GM19438 (cell line): Measurements from ENCODE around the gene PTBP3.
"Not testable (repeated sequence)": the region's sequence is repeated elsewhere in the genome, so short reads cannot be mapped to it uniquely, and the experiment has no call there.

Source experiments
- ATAC-seq: cut with Tn5 transposase; IDR thresholded peaks from one replicate; pipeline ENCODE4 v1.9.1; 2021; ENCODE audit warnings: low read depth; ENCODE audit not compliant: unreplicated experiment

The PTBP3 gene

DNA sequence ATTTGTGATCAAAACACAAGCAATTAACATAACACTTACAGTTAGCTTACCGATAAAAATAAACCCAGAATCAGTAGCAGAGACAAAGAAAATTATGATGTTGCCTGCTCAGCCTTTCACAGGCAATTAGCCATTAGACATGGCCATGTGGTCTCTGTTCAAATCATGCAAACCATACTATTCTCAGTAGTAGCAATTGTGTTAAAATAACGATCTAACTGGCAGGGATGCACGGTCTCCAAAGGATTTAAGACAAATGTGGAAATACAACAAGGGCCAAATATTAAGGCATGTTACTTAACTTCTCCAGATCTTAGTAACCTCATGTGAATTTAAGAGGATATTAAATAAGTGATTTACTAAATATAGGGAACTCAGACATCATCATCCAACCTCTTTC, 59.5 kb downstream of the PTBP3 start:
- ATAC-seq, result no peak

DNA sequence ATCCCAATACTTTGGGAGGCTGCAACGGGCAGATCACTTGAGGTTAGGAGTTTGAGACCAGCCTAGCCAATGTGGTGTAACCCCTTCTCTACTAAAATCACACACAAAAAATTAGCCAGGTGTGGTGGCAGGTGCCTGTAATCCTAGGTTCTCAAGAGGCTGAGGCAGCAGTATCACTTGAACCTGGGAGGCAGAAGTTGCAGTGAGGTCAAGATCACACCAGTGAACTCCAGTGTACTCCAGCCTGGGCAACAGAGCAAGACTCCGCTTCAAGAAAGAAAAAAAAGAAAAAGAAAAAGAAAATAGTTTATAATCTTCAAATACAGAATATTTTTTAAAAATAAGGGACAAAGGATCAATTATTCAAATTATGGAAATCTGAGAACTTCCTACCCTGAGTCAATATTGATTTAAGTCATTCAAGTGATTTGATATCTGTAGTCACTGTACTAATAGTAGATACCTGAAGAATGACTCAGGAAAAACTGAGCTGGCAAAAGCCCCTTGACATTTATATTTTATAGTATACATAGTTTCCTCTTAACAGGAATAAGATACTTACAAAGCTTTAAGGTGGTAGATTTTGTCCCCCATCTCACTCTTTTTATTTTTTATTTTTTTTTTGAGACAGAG, 61.8 kb downstream of the PTBP3 start:
- ATAC-seq, result no peak

DNA sequence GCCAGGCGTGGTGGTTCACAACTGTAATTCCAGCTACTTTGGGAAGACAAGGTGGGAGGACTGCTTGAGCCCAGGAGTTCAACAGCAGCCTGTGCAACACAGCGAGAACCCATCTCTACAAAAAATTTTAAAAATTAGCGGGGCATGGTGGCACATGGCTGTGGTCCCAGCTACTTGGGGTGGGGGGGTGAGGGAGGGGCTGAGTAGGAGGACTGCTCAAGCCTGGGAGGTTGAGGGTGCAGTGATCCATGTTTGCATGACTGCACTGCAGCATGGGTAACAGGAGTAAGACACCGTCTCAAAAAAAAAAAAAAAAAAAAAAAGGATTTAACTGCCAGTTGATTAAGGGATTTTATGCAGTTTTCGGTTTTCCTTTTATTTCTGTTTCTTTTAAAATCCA, 65.0 kb downstream of the PTBP3 start:
- no peak for ATAC-seq

DNA sequence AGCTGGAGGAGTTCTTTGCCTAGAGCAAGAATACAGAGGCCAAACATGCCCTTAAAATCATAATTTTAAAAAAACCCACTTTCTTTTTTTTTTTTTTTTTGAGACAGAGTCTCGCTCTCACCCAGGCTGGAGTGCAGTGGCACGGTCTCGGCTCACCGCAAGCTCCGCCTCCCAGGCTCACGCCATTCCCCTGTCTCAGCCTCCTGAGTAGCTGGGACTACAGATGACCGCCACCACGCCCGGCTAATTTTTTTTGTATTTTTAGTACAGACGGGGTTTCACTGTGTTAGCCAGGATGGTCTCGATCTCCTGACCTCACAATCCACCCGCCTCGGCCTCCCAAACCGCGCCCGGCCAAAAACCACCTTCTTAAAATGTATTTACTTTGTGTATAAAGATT, 66.3 kb downstream of the PTBP3 start:
- ATAC-seq, result not testable (repeated sequence)

DNA sequence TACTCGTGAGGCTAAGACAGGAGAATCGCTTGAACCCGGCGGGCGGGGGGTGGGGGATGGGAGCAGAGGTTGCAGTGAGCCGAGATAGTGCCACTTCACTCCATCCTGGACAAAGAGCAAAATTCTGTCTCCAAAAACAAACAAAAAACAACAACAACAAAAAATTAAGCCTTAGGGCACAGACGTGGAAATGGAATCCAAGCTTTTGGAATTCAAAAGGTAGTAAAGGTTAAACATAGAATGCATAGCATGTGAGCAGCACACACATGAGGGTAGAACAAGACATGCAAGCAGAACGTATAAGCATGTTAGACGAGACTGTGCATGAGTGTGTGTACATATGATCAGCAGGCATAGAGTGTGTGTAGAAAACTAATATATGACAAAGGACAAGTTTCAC, 68.0 kb downstream of the PTBP3 start:
- ATAC-seq, result no peak

DNA sequence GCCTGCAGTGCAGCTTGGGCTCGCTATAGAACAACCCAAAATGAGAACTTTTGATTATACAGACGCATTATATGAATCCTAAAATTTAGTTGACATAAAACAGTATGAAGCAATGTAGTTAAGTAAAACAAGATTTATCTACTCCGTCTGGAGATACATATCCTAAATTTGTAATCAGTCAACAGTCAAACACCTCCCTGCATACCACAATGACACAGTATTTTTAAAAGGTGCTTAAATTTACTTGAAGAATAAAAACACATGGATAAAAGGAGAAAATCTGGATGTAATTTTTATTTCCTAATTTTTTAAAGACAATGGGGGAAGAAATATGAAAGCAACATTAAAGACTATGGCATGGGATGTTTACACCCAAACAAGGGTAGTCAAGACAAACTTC, 70.8 kb downstream of the PTBP3 start:
- ATAC-seq, result no peak

DNA sequence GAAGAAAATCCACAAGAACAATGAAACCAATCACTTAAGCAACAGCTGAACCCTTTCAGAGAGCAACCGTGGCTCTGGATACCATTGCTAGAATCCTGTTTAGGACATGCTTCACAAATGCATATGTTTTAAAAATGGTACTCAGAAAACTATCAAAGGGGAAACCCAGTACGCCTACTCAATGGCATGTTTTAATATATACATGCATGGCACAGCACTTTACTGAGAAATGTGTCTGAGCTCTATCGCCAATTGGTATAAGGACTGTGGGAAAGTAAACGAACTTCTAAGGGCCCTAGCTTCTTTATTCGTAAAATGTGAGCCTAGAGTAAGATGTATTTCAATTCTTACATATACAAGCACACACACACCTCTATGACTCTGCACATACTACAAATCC, 72.3 kb downstream of the PTBP3 start:
- no peak for ATAC-seq

DNA sequence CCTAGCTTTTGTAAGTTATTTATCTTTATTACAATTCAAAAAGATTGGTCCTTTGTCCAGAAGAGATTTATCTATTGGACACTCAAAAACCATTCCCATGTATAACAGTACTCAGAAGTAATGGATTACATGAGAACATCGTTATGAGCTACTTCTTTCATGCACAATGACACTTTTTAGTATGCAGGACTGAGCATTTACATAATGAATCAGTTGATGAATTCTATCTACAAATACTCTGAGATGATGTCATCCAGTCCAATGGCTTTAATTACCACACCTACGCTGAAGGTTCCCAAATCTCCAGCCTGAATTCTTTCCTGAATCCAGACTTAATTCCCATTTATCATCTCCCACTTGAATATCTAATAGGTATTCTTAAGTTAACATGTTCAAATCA, 75.3 kb downstream of the PTBP3 start:
- no peak for ATAC-seq

DNA sequence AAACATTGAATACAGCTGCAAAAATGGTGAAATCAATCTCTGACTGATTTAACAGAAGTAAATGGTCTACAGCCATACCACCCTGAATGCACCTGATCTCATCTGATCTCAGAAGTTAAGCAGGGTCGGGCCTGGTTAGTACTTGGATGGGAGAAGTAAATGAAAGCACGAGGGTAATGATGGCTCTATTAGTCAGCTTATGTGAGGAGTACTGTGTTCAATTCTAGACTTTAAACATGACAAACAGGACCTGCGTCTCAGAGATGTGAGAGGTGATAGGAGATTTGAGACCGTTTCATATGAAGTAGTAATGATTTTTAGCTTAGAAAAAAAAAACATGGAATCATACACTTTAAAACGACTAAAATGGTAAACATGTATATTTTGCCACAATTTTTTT, 81.2 kb downstream of the PTBP3 start:
- no peak for ATAC-seq

DNA sequence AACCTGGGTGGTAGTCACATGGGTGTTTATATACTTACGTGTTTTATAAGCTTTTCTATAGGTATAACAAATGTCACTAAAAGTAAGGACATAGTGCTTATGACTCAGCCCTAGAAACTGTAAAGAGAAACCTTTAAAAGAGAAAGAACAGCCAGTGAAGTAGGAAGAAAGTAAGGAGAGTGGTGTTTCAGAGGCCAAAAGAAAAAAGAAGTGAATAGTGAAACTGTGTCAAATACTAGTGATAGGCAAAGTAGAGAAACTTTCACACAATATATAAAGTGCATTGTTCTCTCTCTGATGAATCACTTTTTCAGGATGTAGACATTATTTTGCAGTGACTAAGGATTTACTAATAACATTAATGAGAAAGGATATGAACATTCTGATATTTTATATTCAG, 84.1 kb downstream of the PTBP3 start:
- ATAC-seq, result peak; percentile 76

DNA sequence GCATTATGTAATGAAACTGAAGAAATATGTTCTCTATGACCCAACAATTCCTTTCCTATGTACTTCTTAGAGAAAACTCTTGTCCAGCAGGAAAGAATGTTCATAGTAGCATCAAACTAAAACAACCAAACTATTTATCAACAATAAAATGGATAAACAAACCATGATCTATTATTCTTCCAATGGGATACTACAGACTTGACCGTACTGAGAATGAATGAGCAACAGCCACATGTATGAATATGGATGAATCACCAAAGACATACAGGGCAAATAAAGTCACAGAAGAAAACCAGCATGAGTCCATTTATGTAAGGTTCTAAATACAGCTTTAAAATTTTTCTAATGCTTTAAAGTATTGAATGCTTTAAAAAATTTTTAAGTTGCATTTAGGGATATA, 84.7 kb downstream of the PTBP3 start:
- ATAC-seq, result no peak

DNA sequence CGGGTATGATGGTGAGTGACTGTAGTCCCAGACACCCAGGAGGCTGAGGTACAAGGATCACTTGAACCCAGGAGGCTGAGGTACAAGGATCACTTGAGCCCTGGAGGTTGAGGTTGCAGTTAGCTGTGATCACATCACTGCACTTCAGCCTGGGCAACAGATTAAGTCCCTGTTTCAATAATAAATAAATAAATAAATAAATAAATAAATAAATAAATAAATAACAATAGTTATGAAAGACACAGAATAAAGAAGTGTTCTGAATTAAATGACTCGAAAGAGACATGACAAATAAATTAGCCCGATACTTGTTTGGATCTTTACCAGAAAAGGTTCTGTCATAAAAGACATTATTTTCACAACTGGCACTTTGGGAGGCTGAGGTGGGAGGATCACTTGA, 86.3 kb downstream of the PTBP3 start:
- ATAC-seq, result no peak

DNA sequence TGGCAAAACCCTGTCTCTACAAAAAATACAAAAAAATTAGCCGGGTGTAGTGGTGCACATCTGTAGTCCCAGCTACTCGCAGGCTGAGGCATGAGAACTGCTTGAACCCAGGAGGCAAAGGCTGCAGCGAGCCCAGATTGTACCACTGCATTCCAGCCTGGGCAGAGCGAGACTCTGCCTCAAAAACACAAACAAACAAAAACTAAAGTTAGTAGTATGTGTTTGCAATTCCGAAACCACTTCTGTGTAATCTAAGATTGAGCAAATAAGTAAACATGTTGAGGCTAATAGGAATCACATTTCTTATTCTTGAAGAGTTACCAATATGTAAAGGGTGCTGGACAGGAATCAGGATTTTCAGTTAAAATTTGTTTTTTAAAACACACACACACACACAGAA, 88.3 kb downstream of the PTBP3 start:
- no peak for ATAC-seq

DNA sequence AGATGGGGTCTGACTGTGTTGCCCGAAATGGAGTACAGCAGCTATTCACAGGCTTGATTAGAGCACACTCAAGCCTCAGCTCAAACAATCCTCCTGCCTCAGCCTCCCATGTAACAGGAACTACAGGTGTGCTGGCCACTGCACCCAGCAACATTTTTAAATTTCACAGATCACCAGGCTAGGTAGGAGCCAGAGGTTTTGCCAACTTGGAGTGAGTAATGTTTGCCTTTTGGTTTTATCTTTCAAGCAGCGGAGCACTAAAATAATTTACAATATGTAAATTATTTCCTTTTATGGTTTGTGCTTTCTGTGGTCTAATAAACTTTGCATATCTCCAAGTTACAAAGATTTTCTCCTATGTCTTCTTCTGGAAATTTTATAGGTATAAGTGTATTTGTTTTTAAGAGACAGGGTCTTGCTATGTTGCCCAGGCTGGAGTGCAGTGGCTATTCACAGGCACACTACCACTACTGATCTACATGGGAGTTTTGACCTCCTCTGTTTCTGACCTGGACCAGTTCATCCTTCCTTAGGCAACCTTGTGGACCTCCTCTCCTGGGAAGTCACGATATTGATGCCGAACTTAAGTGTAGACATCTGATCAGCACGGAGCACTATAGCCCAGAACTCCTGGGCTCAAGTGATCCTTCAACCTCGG, 91.1 kb downstream of the PTBP3 start:
- no peak for ATAC-seq

DNA sequence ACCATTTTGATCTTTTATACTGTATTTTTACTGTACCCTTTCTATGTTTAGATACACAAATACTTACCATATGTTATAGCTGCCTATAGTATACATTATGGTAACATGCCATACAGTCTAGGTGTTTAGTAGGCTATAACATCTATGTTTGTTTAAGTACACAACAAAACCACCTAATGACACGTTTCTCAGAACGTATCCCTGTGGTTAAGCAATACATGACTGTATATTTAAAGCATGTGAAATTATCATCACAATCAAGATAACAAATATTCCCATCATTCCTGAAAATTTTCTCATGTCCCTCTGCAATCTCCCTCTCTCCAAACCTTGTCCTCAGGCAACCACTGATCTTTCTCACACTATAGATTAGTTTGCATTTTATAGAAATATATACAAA, 91.9 kb downstream of the PTBP3 start:
- no peak for ATAC-seq

DNA sequence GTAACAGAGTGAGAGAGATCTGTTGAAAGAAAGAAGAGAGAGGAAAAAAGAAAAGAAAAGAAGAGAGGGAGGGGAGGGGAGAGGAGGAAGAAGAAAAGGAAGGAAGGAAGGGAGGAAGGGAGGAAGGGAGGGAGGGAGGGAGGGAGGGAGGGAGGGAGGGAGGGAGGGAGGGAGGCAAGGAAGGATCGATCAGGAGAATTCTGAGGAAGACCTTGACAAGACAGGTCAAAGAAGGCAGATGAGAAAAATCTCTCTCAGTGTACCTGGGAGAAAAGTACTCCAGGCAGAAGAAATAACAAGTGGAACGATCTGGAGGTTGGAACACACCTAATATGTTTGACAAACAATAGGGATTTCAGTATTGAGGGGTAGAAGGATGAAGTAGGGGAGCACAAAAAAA, 93.7 kb downstream of the PTBP3 start:
- ATAC-seq, result no peak

DNA sequence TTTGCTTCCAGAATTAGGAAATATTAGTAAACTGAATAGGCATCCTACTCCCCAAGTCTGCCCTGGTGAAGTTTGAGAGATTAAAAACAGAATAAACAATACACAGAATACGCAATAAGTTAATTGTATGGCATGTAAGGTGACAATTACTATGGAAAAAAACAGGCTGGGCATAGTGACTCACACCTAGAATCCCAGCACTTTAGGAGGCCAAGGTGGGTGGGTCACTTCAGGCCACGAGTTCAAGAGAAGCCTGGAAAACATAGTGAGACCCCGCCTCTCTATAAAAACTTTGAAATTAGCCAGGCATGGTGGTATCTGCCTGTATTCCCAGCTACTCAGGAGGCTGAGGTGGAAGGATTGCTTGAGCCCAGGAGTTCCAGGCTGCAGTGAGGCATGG, 94.1 kb downstream of the PTBP3 start:
- no peak for ATAC-seq

DNA sequence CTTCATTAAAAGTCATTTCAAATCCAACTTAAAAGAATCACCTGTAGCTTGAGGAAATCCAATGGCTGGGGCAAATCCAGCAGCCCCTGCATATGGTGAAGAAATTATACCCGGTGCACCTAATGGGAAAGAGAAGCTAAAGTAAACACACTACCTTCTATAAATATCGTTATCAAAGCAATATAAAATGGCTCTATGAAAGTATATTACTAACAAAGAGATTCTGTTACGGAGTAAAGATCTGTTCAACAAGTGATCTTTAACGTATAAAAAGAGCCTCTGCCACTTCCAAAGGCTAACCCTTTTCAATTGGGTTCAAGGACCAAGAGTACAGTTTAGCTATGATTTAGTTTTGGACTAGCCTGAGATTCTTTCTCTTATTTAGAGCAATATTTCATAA, 98.6 kb downstream of the PTBP3 start:
- ATAC-seq, result no peak

DNA sequence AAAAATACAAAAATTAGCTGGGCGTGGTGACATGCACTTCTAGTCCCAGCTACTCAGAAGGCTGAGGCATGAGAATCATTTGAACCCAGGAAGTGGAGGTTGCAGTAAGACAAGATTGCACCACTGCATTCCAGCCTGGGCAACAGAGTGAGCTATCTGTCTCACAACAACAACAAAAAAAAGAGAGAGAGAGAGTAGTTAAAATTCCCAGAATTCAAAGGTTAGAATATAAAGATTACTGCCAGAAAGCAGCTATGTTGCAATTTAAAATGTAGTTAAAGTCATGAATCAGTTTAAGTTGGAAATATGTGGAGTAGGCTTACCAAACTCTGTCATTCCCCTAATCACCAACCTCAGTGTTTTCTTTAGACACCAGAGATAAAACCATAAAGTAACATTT, 99.7 kb downstream of the PTBP3 start:
- no peak for ATAC-seq

DNA sequence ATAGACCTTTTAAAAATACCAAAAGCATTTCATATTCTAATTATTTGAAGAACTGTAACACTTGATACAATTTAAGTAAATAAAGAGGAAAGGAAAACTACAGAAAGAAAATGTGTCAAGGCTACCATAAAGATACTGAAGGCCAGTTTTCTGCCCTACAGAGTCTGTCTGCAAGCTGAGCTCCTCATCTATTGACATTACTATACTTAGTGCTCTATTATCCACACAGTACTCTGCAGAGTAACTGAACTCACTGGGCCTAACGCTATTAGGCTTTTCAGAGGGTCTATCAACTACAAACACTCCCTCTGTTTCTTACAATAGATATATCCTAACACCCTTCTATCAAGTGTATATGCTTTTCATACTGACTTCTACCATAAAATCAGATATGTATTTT, 101.2 kb downstream of the PTBP3 start:
- ATAC-seq, result no peak

DNA sequence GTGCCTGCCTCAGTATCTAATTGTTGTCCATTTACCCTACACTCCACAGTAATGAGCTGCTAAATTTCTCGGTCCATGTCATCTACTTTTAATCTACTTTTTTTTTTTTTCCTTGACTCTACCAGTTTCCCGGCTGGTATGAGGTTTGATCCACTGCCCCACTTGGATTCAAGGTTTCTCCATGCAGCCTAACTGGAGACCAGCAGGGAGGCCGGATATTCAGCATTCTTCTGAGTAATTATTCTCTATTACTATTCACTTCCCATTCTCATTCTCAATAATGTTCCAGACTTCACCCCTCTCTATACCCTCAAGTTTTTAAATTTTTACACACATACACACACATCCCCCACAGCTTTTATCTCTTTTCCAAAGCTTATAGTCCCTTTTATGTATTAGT, 107.3 kb downstream of the PTBP3 start:
- ATAC-seq, result no peak

DNA sequence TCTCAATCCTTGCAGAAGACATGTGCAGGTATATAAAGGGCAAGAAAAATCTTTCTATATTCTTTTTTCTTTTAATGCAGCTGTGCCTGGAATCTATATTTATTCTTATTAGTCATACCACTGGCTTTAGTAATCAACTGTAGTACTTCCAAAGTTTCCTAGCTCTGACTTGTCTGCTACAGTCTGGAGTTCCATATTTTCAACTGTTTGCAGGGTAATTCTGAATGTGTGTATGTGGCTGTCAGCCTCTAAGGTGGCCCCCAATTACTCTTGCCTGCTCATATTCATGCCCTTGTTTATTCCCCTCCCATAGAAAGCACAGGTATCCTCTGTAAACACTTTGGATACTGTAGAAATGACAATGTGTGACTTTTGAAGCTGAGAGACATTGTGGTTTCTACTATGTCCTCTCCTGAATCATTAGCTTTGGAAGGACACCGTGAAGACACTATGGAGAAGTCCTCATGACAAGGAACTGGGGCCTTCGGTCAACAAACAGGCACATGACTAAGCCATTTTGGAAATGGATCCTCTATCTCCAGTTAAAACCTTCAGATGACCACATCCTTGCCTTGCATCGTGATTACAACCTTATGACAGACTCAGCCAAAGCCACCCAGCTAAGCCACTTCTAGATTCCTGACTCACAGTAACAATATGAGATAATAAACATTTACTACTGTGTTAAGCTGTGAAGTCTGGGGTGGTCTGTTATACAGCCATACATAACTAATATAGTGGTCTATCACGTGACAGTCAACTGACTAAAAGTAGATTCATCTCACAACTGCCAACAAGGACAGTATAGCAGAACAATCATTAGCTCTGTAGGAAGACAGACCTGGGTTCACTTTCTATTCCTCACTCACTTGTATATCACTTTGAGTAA, 108.8 kb downstream of the PTBP3 start:
- peak; percentile 85 for ATAC-seq
